ENCODE results near the gene ZFAND6.

GRCh38 chr15:80140909-80141308 is 81.4 kb downstream of the ZFAND6 start:
- TF ChIP-seq FOXP2 (optimal IDR thresholded peaks at IDR 0.05; ENCODE audit: control extremely low read depth, extremely low read length, insufficient read depth) (no peak), POLR2AphosphoS5 (IDR thresholded peaks at IDR 0.05; ENCODE audit: borderline replicate concordance, low read depth, low read length) (no peak), EZH2 (IDR thresholded peaks at IDR 0.05) (no peak)

All from SK-N-MC (cell line).